Caki2 (cell line): ENCODE data around the gene MOV10L1. TPM values are rescaled to one million over a fixed set of nuclear protein-coding genes. Genes with fewer than 3 reads are reported as not detected.

Source experiments
- DNase-seq: peaks from one replicate; pipeline ENCODE4 v3.0.0-alpha.2; 2015; ENCODE audit warnings: low read depth
- in situ Hi-C: cut with HindIII; loops from 2 replicates; pipeline ENCODE4 v1.10.0; 2016; ENCODE audit warnings: low sequenced_read_pairs, low pct_unique_long_range_greater_than_20kb, mixed read lengths
- total RNA-seq: library from RNA; depleted of rRNA; stranded (reverse); fragments of >200 nt; shearing (Covaris generic); gene quantifications from 2 replicates; pipeline ENCODE4 v1.2.3, GENCODE V29; 2014; ENCODE audit warnings: low replicate concordance; rRNA removed

Gene MOV10L1
- total RNA-seq, result not detected in 2 replicates

GRCh38 chr22:50089682-50090411 is at the start of gene MOV10L1:
Gene MOV10L1, plus strand, starts transcription at chr22:50090006. Its CDS starts 83 bp downstream, at chr22:50090089.
- in situ Hi-C loops, result no loop called here
- DNase-seq, result no peak

- in situ Hi-C loops, result no loop called here
- DNase-seq, result no peak
These were observed 49.1 kb upstream of the MOV10L1 start for GRCh38 chr22:50040717-50041116.

GRCh38 chr22:50041361-50042065 is 48.3 kb upstream of the MOV10L1 start:
- DNase-seq, result no peak
- in situ Hi-C loops, result no loop called here

- in situ Hi-C loops, result no loop called here
- no peak for DNase-seq
These were observed 45.2 kb upstream of the MOV10L1 start for GRCh38 chr22:50044485-50045118.

DNA sequence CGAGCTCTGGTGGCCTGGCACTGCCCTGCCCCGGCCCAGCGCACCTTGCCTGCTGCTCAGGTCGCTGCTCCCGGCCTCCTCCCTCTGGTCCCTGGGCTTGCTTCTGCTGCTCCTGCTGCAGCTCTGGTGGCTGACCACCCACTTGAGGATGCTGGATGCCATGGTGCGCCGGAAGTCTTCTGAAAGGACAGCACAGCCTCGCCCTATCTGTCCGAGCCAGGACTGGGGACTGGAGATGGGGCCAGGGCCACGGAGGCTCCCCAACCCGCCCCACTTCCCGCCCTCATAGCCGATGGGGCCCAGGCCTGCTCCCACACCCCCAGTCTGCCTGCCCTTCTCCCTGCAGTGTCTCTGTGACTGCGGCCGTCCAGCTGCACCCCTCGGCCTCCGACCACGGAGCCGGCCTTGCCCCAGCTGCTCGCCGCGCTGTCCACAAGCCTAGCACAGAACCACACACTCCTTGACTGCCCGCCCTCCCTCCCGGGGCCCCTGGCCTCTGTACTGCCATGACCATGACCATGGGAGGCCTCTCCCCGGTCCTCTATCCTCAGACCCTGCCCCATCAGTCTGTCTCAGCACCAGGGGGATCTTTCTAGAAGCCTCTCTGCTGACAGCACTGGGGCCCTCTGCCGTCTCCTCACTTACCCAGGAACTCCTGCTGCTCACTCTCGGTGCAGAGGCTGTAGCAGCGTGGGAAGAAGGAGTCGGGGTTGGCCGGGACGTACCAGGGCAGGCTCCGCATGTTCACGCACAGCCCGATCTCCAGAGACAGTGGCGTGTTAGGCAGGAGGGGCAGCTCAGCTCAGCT is 44.4 kb upstream of the MOV10L1 start:
- no peak for DNase-seq
- in situ Hi-C loops, result no loop called here

GRCh38 chr22:50046019-50046415 is 43.8 kb upstream of the MOV10L1 start:
- no peak for DNase-seq
- in situ Hi-C loops, result no loop called here

DNA sequence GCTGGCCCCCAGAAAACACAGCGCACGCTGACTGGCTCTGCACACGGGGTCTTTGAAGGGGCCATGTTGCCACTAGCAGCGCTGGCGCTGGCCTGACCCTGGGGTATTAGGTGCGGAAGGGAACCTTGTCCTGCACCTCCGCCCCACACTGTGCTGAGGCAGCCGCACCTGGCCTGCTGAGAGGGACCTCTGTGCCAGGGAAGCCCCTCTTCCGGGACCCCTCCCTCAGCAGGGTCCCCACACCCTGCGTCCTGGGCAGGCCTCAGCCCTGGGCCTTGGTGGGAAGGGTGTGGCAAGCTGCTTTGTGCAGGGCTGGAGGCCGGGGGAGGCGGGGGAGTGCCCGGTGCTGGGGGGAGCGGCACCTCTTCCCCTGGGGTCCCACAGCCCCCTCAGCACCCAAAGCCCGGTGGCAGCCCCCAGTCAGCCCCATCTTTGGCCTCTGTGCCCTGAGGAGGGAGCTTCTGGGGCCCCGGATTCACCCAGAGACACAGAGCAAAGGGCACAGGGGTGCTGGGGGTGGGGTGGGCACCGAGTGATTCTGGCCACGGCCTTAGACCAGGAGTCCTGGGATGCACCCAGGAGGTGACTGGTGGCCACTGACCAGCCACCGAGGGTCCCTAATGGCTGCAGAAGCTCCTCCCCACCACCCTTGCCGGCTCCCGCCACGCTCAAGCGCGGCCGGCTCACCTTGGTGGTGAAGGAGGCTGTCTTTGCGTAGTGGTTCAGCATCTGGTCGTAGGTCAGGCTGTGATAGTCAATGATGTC is 43.1 kb upstream of the MOV10L1 start:
- no peak for DNase-seq
- in situ Hi-C loops, result no loop called here

- no peak for DNase-seq
- in situ Hi-C loops, result no loop called here
These were observed 42.5 kb upstream of the MOV10L1 start for GRCh38 chr22:50047346-50047745.

GRCh38 chr22:50048061-50048765 is 41.6 kb upstream of the MOV10L1 start:
- in situ Hi-C loops, result no loop called here
- DNase-seq, result no peak

DNA sequence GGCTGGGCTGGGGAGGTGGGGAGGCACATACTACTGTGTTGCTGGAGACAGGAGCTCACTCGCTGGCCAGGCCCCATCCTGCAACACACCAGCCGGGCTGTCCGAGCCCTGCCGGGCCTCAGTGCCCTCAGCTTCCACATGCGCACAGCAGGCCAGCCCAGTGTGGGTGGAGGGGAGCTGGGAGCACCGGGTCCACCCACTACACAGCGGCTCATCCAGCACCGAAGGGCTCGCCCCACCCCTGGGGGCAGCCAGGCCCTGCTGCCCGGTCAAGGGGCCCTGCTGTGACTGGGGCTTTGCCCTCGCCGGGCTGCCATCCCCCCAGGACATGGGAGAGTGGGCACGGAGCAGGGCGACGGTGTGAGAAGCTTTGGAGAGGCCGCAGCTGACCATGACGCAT is 41.0 kb upstream of the MOV10L1 start:
- in situ Hi-C loops, result no loop called here
- no peak for DNase-seq

GRCh38 chr22:50049299-50050195 is 40.3 kb upstream of the MOV10L1 start:
- no peak for DNase-seq
- in situ Hi-C loops, result no loop called here

GRCh38 chr22:50051930-50052329 is 37.9 kb upstream of the MOV10L1 start:
- DNase-seq, result no peak
- in situ Hi-C loops, result no loop called here

GRCh38 chr22:50053861-50054260 is 35.9 kb upstream of the MOV10L1 start:
- DNase-seq, result no peak
- in situ Hi-C loops, result no loop called here

GRCh38 chr22:50056214-50056972 is 33.4 kb upstream of the MOV10L1 start:
- DNase-seq, result no peak
- in situ Hi-C loops, result no loop called here

- in situ Hi-C loops, result no loop called here
- DNase-seq, result no peak
These were observed 32.3 kb upstream of the MOV10L1 start for GRCh38 chr22:50057278-50058060.
